GM21825 (cell line): ENCODE data around the gene GPSM1.

Experiments
- ATAC-seq: cut with Tn5 transposase; IDR thresholded peaks from one replicate; pipeline ENCODE4 v1.9.1; 2021; ENCODE audit warnings: mild to moderate bottlenecking, moderate library complexity; ENCODE audit not compliant: unreplicated experiment

Gene GPSM1

GRCh38 chr9:136407911-136408310 is 80.6 kb downstream of the GPSM1 start:
- ATAC-seq = no peak
